Endometrial microvascular endothelial cells (primary cell): ENCODE data around the gene VEZT. TPM values are rescaled to one million over a fixed set of nuclear protein-coding genes. Genes with fewer than 3 reads are reported as not detected.

Source experiments
- in situ Hi-C: cut with HindIII; loops from 2 replicates; pipeline ENCODE4 v1.10.0; 2017; ENCODE audit warnings: low sequenced_read_pairs, low pct_unique_long_range_greater_than_20kb; ENCODE audit errors: inconsistent ontology term
- total RNA-seq: library from RNA; depleted of rRNA; stranded (reverse); fragments of >200 nt; gene quantifications from one replicate; pipeline ENCODE4 v1.2.3, GENCODE V29; 2015; ENCODE audit errors: inconsistent ontology term

Gene VEZT
- total RNA-seq, 1 donor from 2014 or later = 74.3 TPM

DNA sequence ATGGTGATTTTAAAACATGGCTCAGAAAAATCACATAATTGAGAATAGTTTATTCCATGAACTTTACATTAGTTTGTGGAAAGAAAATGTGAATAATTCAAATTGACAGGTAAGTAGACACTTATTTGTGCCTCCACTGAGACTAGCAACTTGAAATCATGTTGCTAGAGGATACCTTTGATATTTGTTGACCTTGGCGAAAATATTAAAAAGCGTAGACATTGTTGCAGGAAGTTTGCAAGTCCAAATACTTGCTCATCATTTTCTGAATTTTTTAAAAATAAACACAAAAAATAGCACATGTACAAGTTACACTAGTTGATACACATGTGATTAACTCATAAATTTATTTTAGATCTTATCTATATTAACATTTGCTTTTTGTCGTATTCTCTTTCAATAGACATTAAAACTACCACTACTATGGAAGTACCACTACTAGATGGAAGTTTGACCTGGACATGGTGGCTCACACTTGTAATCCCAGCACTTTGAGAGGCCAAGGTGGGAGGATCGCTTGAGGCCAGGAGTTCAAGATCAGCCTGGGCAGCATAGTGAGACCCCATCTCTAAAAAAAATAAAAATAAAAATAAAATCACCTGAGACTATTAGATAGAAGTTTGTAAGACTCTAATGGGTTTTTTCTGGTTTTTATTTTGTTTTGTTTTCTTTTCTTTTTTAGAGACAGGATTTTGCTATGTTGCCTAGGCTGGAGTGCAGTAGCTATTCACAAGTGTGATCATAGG, 24.3 kb downstream of the VEZT start:
- in situ Hi-C loops = no loop called here

DNA sequence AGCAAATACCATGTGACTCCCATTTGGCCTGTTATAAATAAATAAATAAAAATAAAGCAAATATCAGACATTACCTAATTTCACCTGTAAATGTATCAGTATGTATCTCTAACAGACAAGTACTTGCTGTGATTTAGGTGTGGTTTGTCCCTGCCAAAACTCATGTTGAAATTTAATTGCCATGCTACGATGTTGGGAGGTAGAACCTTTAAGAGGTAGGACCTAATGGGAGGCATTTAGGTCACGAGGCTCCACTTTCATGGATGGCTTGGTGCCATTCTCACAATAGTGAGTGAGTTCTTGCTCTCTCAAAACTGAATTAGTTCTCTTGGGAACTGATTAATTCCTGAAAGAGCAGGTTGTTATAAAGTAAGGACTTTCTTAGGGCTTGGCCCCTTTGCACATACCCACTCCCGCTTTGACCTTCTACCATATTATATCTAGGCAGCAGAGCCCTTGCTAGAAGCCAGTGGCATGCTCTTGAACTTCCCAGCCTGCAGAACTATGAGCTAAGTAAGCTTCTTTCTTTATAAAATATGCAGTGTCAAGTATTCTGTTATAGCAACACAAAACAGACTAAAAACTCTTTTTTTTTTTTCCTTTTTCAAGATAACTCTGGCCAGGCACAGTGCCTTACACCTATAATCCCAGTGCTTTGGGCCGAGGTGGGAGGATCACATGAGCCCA, 26.0 kb downstream of the VEZT start:
- in situ Hi-C loops = no loop called here

DNA sequence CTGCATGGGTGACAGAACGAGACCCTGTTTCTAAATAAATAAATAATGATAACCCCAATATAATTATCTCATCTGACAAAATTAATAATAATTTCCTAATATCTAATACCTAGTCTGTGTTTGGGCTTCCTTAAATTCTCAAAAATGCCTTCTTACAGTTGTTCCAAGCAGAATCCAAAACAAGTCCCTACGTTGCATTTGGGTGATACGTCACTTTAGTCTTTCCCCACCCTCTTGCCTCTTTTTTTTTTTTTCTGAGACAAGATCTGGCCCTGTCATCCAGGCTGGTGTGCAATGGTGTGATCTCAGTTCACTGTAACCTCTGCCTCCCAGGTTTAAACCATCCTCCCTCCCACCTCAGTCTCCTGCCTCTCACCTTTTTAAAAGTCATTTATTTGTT, 26.7 kb downstream of the VEZT start:
- in situ Hi-C loops = no loop called here

DNA sequence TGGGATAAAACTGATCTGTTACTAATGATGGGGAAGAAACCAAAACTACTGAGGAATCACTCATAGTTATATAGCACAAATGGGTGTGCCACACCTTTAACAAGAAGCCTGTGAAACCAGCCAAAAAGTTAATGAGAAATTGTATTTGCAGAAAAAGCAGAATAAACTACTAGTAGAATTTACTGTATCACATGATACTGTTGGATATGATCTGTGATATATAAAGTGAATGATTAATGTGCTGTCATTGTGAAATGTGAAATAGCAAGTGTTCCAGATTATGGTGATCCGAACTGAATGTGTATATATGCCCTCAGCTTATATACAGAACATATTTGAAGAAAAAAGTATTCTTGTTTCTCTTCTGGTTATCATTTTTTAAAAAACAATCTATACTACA, 30.5 kb downstream of the VEZT start:
- in situ Hi-C loops = no loop called here

GRCh38 chr12:95248604-95249360, 31.2 kb downstream of the VEZT start:
- in situ Hi-C loops = no loop called here

GRCh38 chr12:95253386-95253785, 35.8 kb downstream of the VEZT start:
- in situ Hi-C loops = no loop called here

DNA sequence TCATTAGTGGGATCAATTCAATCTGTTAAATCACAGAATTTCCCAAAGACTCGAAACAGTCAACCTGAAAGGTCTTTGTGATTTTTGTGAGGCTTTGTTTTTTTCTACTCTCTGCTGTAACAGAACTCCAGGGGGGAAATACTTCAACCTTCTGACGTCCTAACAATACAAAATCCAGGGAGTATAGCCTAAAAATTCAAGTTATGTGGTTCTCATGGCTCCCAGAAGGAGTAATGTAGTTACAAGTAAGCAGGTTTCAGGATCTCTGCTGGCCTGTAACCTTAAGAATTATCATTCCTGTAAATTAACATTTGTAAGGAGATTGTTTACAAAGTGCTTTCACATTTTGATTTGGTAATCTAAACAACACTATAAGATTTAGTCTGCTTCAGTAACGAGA, 39.9 kb downstream of the VEZT start:
- in situ Hi-C loops = no loop called here

- in situ Hi-C loops = no loop called here
Measured at GRCh38 chr12:95258151-95258550, 40.5 kb downstream of the VEZT start.

- in situ Hi-C loops = no loop called here
Measured at GRCh38 chr12:95258803-95259202, 41.2 kb downstream of the VEZT start.

DNA sequence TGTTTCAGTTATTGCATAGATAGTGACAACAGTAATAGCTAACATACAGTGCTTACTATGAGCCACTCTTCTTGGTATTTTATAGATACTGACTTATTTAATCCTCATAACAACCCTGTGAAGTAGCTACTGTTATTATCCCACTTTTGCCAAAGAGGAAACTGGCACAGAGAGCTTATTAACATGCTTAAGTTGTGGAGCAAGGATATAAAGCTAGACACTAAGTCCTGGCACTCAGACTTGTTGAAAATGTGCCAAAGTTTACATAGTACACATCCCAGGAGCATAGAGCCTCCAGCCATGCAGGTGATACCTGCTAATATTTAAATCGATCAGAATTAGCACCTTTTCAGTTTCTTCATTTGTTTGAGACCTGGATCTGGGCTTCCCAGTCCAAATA, 41.8 kb downstream of the VEZT start:
- in situ Hi-C loops = no loop called here

DNA sequence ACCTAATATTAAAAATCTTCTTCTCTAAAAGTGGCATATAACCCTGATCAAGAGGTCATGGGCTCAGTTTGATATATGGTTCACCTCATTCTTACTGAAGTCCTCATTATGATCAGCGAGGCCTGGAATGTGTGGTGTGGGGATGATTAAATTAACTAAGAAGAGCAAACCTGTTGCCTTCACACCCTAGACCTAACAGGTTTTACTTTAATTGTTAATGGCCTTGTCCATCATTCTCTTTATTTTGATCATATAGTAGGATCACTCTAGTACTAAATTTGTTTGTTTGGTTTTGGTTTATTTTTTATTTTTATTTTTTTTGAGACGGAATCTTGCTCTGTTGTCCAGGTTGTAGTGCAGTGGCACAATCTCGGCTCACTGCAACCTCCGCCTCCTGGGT, 43.5 kb downstream of the VEZT start:
- in situ Hi-C loops = no loop called here

- in situ Hi-C loops = no loop called here
Measured at GRCh38 chr12:95262808-95263207, 45.2 kb downstream of the VEZT start.

GRCh38 chr12:95265765-95266164, 48.2 kb downstream of the VEZT start:
- in situ Hi-C loops = no loop called here

DNA sequence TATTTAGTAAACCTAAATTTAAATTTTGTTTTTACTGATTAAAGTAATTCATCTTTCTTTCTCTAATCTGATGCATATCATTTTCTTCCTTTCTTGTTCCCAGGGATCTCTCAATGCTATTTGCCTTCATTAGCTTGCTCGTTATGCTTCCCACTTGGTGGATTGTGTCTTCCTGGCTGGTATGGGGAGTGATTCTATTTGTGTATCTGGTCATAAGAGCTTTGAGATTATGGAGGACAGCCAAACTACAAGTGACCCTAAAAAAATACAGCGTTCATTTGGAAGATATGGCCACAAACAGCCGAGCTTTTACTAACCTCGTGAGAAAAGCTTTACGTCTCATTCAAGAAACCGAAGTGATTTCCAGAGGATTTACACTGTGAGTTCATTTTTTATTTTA, 48.6 kb downstream of the VEZT start:
- in situ Hi-C loops = no loop called here

DNA sequence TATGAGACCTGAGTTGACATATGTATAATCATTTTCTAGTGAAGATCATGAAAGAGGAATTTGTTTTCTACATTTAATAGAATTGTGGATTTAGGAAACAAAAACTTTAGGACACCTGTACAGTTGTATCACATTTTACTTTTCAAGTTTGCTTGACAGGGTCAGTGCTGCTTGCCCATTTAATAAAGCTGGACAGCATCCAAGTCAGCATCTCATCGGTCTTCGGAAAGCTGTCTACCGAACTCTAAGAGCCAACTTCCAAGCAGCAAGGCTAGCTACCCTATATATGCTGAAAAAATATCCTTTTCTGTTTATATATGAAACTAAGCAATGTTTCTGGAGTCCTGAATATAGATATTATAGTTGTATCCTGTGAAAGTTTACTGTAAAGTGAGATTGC, 52.3 kb downstream of the VEZT start:
- in situ Hi-C loops = no loop called here

DNA sequence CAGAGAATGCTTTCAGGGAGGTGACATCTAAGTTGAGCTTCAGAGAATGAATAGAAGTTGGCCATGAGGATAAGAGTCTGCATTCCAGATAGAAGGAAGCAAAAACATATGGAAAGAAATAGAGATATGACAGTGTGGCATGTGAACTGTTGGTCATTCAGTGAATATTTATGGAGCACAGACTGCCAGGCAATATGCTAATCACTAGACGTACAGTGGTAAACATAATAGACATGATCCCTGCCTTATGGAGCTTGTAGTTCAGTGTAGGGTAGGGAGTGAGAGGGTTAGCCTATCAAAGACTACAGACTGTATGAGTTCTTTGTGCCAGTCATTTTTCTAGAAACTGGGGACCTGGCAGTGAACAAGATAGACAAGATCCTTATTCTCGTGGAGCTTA, 53.9 kb downstream of the VEZT start:
- in situ Hi-C loops = no loop called here

DNA sequence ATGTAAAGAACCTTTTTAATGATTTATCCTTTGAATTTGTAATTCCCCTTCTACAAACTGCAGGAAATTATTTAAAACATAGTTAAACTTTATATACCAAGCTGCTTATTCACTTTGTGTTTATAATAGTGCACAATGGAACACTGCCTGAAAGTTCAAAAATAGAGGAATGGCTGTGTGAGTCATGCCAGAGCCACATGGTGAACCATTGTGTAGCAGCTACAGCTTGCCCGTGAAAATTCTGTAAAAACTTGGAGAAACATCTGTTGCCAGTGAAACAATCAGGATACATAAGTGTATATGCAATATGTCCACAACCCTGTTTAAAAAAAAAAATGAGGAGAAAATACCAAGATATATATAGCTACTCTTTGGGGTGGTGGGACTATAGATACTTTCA, 59.5 kb downstream of the VEZT start:
- in situ Hi-C loops = no loop called here

DNA sequence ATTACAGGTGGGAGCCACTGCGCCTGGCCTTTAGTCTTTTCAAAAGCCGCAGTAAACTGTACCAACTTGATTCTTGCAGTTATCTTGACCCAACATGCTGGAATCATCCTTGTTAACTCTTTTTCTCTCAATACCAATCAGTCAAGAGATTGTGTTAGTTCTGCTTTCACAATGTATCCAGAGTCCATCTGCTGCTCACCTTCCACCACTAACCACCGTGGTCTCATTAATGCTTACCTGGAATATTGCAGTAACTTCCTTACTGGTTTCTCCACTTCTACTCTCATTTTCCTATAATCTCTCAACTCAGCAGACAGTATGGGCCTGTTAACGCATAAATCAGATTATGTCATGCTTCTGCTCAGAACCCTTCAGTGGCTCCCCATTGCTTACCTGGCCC, 62.2 kb downstream of the VEZT start:
- in situ Hi-C loops = no loop called here

GRCh38 chr12:95282266-95282665, 64.7 kb downstream of the VEZT start:
- in situ Hi-C loops = no loop called here

DNA sequence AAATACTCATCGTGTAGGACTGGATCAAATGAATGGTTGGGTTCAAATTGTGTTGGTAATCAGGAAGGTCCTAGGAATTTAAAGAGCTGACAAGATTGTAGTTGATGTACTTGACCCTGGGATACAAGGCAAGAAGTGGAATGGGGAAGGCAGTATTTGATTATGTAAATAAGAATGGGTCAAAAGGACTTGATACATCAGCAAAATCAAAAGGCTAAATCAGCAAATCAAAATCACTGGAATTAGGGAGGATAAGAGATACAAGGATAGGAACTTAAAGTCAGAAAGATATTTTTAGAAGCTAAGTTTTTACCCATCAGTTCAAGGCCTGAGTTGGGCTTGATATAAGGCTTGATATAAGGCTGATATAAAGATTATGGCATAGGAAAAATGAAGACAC, 65.8 kb downstream of the VEZT start:
- in situ Hi-C loops = no loop called here
